Neural cell (in vitro differentiated cells): ENCODE results near the gene WDFY3. TPM values are rescaled to one million over a fixed set of nuclear protein-coding genes. Genes with fewer than 3 reads are reported as not detected.

Experiments used
- H2AFZ ChIP-seq: fragments of 200-600, 300-800 bp; sonication (generic), shearing (Covaris generic); 2 replicates; pipeline ENCODE4 v1.6.0; 2014; ENCODE audit warnings: low read depth, mild to moderate bottlenecking, antibody characterized with exemption, low read length, moderate library complexity
- H3F3A ChIP-seq: fragments of 200-600 bp; shearing (Covaris generic); 2 replicates; pipeline ENCODE4 v1.6.1; 2016; ENCODE audit warnings: mild to moderate bottlenecking, moderate library complexity, mixed read lengths, antibody characterized with exemption, low read length; ENCODE audit not compliant: insufficient read depth, poor library complexity, severe bottlenecking
- H3K27ac ChIP-seq: fragments of 200-600, 300-800 bp; sonication (generic), shearing (Covaris generic); 2 replicates; pipeline ENCODE4 v1.5.1; 2014; ENCODE audit warnings: mild to moderate bottlenecking, low read length, moderate library complexity
- H3K27me3 ChIP-seq: fragments of 300-800, 200-600 bp; sonication (generic), shearing (Covaris generic); 2 replicates; pipeline ENCODE4 v1.6.0; 2014; ENCODE audit warnings: mild to moderate bottlenecking, low read depth, low read length, moderate library complexity; ENCODE audit not compliant: insufficient read depth
- H3K36me3 ChIP-seq: fragments of 300-800, 200-600 bp; sonication (generic), shearing (Covaris generic); 2 replicates; pipeline ENCODE4 v1.5.1; 2014; ENCODE audit warnings: mild to moderate bottlenecking, antibody characterized with exemption, low read length, moderate library complexity; ENCODE audit not compliant: insufficient read depth
- H3K4me2 ChIP-seq: fragments of 300-800, 200-600 bp; sonication (generic), shearing (Covaris generic); 2 replicates; pipeline ENCODE4 v1.6.0; 2014; ENCODE audit warnings: mild to moderate bottlenecking, low read length
- H3K4me3 ChIP-seq: fragments of 300-800, 200-600 bp; sonication (generic), shearing (Covaris generic); 2 replicates; pipeline ENCODE4 v1.5.1; 2014; ENCODE audit warnings: mild to moderate bottlenecking, low read length, moderate library complexity
- H3K79me2 ChIP-seq: fragments of 200-600 bp; shearing (Covaris generic); replicated peaks from 2 replicates; pipeline ENCODE4 v1.6.0; 2014; ENCODE audit warnings: mild to moderate bottlenecking, low read length, moderate library complexity; ENCODE audit not compliant: insufficient read depth
- H3K9ac ChIP-seq: fragments of 300-800, 200-600 bp; sonication (generic), shearing (Covaris generic); 2 replicates; pipeline ENCODE4 v1.6.1; 2016; ENCODE audit warnings: mild to moderate bottlenecking, low read length, mixed read lengths
- H3K9me2 ChIP-seq: fragments of 200-600 bp; shearing (Covaris generic); 2 replicates; pipeline ENCODE4 v1.6.1; 2016; ENCODE audit warnings: mild to moderate bottlenecking, low read length, mixed read lengths; ENCODE audit not compliant: insufficient read depth
- H3K9me3 ChIP-seq: fragments of 200-600, 300-800 bp; sonication (generic), shearing (Covaris generic); 2 replicates; pipeline ENCODE4 v1.6.1; 2016; ENCODE audit warnings: mild to moderate bottlenecking, mixed run types, low read length, moderate library complexity, mixed read lengths
- H4K20me1 ChIP-seq: fragments of 200-600 bp; shearing (Covaris generic); 2 replicates; pipeline ENCODE4 v1.6.1; 2016; ENCODE audit warnings: mild to moderate bottlenecking, mixed run types; ENCODE audit not compliant: insufficient read depth
- CTCF ChIP-seq: fragments of 450-650 bp; IDR thresholded peaks from 2 replicates; pipeline ENCODE4 v1.5.1; 2014; ENCODE audit warnings: antibody characterized with exemption, mild to moderate bottlenecking, moderate library complexity; ENCODE audit not compliant: poor library complexity, severe bottlenecking
- EP300 ChIP-seq: fragments of 450-650 bp; conservative IDR thresholded peaks from 2 replicates; pipeline ENCODE4 v1.6.1; 2014; ENCODE audit warnings: antibody characterized with exemption, mild to moderate bottlenecking, moderate library complexity; ENCODE audit not compliant: poor library complexity, severe bottlenecking
- EZH2 ChIP-seq: fragments of 200-600, 300-800 bp; shearing (Covaris generic), sonication (generic); IDR thresholded peaks from 2 replicates; pipeline ENCODE4 v1.6.1; 2014; ENCODE audit warnings: antibody characterized with exemption, low read length, borderline replicate concordance, mild to moderate bottlenecking; ENCODE audit not compliant: insufficient read depth, poor library complexity, severe bottlenecking
- MXI1 ChIP-seq: fragments of 450-650 bp; conservative IDR thresholded peaks from 2 replicates; pipeline ENCODE4 v1.6.1; 2014; ENCODE audit warnings: antibody characterized with exemption, mild to moderate bottlenecking; ENCODE audit not compliant: poor library complexity, severe bottlenecking
- POLR2AphosphoS5 ChIP-seq: IDR thresholded peaks from 2 replicates; pipeline ENCODE4 v1.6.1; 2012
- RAD21 ChIP-seq: fragments of 450-650 bp; conservative IDR thresholded peaks from 2 replicates; pipeline ENCODE4 v1.6.1; 2014; ENCODE audit warnings: antibody characterized with exemption, mild to moderate bottlenecking, moderate library complexity
- REST ChIP-seq: IDR thresholded peaks from 2 replicates; pipeline ENCODE4 v1.6.1; 2012; ENCODE audit warnings: borderline replicate concordance
- SMC3 ChIP-seq: fragments of 450-650 bp; conservative IDR thresholded peaks from 2 replicates; pipeline ENCODE4 v1.6.1; 2014; ENCODE audit warnings: antibody characterized with exemption, mild to moderate bottlenecking, moderate library complexity; ENCODE audit not compliant: poor library complexity
- TAF1 ChIP-seq: IDR thresholded peaks from 2 replicates; pipeline ENCODE4 v1.6.1; 2012; ENCODE audit warnings: low read depth
- polyA plus RNA-seq: library from polyadenylated mRNA; depleted of rRNA; stranded (reverse); fragments of >200 nt; gene quantifications from 2 replicates; pipeline ENCODE4 v1.2.3, GENCODE V29; 2014

The WDFY3 gene
- polyA plus RNA-seq, 1 donor from 2014 or later, result 39.8 TPM

DNA sequence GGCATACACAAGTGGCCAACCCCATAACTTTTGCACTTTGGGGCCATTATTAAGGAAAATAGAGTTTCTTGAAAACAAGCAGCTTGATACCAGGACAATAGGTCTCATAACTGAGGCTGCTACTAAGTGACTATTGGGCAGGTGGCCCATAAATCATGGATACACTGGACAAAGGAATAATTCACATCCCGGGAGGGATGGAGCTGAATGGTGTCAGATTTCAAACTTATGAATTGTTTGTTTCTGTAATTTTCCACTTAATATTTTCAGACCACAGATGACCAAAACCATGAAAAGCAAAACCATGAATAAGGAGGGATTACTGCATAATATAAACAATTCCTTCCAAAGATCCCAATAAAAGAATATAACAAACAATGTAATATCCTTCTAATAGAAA lies 114.4 kb downstream of the WDFY3 start:
- Histone ChIP-seq H3K9ac (no peak overlapping the region), H3K4me2 (no peak overlapping the region), H2AFZ (no peak overlapping the region), H3K4me3 (no peak overlapping the region), H3K27me3 (no peaks in the 10 kb centered on the region), H3K27ac (no peak overlapping the region), H3K79me2 (no peaks in the 10 kb centered on the region), H3K36me3 (peaks cover 17% of the 10 kb centered on the region), H3F3A (no peaks in the 10 kb centered on the region), H4K20me1 (no peaks in the 10 kb centered on the region), H3K9me3 (no peaks in the 10 kb centered on the region), H3K9me2 (no peaks in the 10 kb centered on the region)
- no peak for TF ChIP-seq EP300
- TF ChIP-seq SMC3, result no peak
- TF ChIP-seq POLR2AphosphoS5, result no peak
- no peak for TF ChIP-seq TAF1
- no peak for TF ChIP-seq EZH2
- no peak for TF ChIP-seq RAD21
- no peak for TF ChIP-seq REST
- TF ChIP-seq MXI1, result no peak

DNA sequence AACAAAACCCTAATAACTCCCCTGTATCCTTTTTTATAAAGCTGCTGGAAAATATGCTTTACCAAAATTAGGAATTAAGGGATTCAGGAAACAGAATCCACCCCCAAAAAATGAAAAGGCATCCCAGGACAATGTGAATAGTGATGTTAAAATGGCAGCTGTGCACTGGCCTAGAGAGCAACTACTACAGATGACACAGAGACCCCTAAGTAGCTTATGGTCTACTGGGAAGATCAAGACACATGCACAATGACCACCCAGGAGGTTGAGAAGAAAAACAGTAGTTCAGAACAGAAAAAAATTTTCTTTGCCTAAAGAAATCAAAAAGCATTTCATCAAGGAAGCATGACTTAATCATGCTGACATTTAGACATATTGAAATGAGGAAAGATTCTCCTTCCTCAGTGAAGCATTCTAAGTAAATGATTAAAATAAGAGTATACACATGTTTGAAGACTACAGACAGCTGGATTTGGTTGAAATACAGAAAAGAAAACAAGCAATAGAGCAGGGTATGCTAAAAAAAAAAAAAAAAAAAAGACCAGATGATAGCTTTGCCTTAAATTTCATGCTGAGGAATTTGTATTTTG lies 117.3 kb downstream of the WDFY3 start:
- Histone ChIP-seq H4K20me1 (no peaks in the 10 kb centered on the region), H3K27ac (no peak overlapping the region)
- TF ChIP-seq CTCF (no peak), POLR2AphosphoS5 (no peak), REST (no peak), MXI1 (no peak), RAD21 (no peak), TAF1 (no peak), EP300 (no peak), SMC3 (no peak), EZH2 (no peak)

More for the DNA sequence above, 117.3 kb downstream of the WDFY3 start:
- no peak overlapping the region for H3K9ac ChIP-seq
- H3K27me3 ChIP-seq, result no peaks in the 10 kb centered on the region
- H3K4me3 ChIP-seq, result no peak overlapping the region
- no peaks in the 10 kb centered on the region for H3K9me2 ChIP-seq
- H2AFZ ChIP-seq, result no peak overlapping the region
- no peaks in the 10 kb centered on the region for H3F3A ChIP-seq
- no peaks in the 10 kb centered on the region for H3K79me2 ChIP-seq
- no peak overlapping the region for H3K4me2 ChIP-seq
- H3K9me3 ChIP-seq, result no peaks in the 10 kb centered on the region
- H3K36me3 ChIP-seq, result peaks cover 17% of the 10 kb centered on the region
